Lower leg skin (tissue), 4 donors: Measurements from ENCODE around the gene CD247. TPM values are rescaled to one million over a fixed set of nuclear protein-coding genes. Genes with fewer than 3 reads are reported as not detected.

Experiments used
- DNase-seq, 2 donors: peaks; one replicate each; pipeline ENCODE4 v3.0.0-alpha.2; 2019; ENCODE audit warnings: low spot score in 2 of 2
- H3K4me3 ChIP-seq: fragments of 200-600 bp; sonication (generic); 2 replicates; pipeline ENCODE4 v1.5.1; 2017; ENCODE audit warnings: mild to moderate bottlenecking, low read depth; ENCODE audit not compliant: poor library complexity, severe bottlenecking
- POLR2A ChIP-seq, 2 donors: fragments of 450-650 bp; IDR thresholded peaks; one replicate each; pipeline ENCODE4 v1.6.1; 2016 to 2017; ENCODE audit warnings: antibody characterized with exemption in 2 of 2, mild to moderate bottlenecking in 1 of 2, moderate library complexity in 1 of 2
- WGBS, 2 donors: methylation state at CpG; one replicate each; pipeline ENCODE4 v1.1.5; 2018; 5-methylcytosine and 5-hydroxymethylcytosine counted together
- intact Hi-C: fragments of 100-400 bp; cut with DNase I; formaldehyde crosslinking; loops from one replicate; pipeline ENCODE4 v1.15.0; 2023; ENCODE audit warnings: low total_unique reads
- total RNA-seq, 4 donors: library from RNA; depleted of rRNA; stranded (reverse); fragments of >200 nt; gene quantifications; one replicate each; pipeline ENCODE4 v1.1.0, GENCODE V29; 2016
- TF ChIP-seq, protein P1 (sequence below), 3 donors: fragments of 450-650 bp; IDR thresholded peaks; one replicate each; pipeline ENCODE4 v1.5.1; 2016; ENCODE audit warnings: antibody characterized with exemption in 3 of 3, mild to moderate bottlenecking in 3 of 3, moderate library complexity in 2 of 3

The CD247 gene
- total RNA-seq, 4 donors from 2014 or later: 0.27 to 0.61 (median 0.58) TPM; not detected in 1

DNA sequence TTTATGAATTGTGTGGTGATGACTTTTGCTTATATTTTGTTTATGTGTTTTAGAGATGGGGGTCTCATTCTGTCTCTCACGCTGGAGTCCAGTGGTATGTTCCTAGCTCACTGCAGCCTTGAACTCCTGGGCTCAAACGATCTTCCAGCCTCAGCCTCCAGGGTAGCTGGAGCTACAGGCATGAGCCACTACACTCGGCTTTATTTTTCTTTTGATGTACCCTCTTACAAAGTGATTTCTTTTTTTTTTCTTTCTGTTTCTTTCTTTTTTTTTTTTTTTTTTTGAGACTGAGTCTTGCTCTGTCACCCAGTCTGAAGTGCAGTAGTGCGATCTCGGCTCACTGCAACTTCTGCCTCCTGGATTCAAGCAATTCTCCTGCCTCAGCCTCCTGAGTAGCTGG lies 46.8 kb downstream of the CD247 start:
- no peak for DNase-seq

DNA sequence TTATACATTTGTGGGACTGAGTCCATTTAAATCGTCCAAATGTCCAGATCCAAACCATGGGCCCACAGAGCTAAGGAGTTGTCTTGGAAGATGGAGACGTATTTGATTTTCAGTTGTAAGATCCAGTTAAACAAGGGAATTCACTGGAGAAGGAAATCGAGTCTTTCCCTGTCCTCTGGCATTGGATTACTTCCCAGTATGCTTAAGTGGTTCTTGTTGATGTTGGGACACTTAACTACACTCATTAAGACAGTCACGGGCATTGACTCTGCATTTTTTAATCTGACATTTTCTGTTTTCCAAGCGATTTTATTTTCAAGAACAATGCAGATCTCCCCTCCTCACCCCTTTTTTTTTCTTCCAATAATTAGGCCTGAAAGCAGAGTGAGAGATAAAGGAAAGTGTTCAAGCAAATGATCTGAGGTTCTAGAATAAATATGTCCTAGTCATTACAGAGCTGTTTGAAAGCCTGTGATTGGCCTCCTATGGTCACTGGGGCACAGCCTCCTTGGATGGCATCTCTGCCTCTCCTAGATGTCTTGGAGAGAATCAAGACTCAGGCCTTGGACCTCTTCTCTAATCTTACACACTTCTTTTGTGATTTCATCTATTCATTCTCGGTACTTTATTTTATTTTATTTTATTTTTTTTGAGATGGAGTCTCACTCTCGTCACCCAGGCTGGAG lies 48.9 kb downstream of the CD247 start:
- WGBS, 2 donors: 71 to 76% methylated on average over 7 of the region's 7 CpGs
- TF ChIP-seq POLR2A (IDR thresholded peaks at IDR 0.05): no peak
- TF ChIP-seq, protein P1, sequence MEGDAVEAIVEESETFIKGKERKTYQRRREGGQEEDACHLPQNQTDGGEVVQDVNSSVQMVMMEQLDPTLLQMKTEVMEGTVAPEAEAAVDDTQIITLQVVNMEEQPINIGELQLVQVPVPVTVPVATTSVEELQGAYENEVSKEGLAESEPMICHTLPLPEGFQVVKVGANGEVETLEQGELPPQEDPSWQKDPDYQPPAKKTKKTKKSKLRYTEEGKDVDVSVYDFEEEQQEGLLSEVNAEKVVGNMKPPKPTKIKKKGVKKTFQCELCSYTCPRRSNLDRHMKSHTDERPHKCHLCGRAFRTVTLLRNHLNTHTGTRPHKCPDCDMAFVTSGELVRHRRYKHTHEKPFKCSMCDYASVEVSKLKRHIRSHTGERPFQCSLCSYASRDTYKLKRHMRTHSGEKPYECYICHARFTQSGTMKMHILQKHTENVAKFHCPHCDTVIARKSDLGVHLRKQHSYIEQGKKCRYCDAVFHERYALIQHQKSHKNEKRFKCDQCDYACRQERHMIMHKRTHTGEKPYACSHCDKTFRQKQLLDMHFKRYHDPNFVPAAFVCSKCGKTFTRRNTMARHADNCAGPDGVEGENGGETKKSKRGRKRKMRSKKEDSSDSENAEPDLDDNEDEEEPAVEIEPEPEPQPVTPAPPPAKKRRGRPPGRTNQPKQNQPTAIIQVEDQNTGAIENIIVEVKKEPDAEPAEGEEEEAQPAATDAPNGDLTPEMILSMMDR (IDR thresholded peaks at IDR 0.05): no peak
- intact Hi-C loops: no loop called here
- no peak overlapping the region for H3K4me3 ChIP-seq
- no peak for DNase-seq

More for the DNA sequence above, 46.8 kb downstream of the CD247 start:
- intact Hi-C loops: no loop called here
- WGBS, 2 donors: 86 to 90% methylated on average over 5 of the region's 5 CpGs
- no peak overlapping the region for H3K4me3 ChIP-seq
- TF ChIP-seq, protein P1 (IDR thresholded peaks at IDR 0.05): no peak
- no peak for TF ChIP-seq POLR2A (IDR thresholded peaks at IDR 0.05)

GRCh38 chr1:167467752-167468151 lies 50.6 kb downstream of the CD247 start:
- no peak for DNase-seq
- intact Hi-C loops: no loop called here
- no peak overlapping the region for H3K4me3 ChIP-seq
- TF ChIP-seq POLR2A (IDR thresholded peaks at IDR 0.05): no peak
- TF ChIP-seq, protein P1 (IDR thresholded peaks at IDR 0.05): no peak
- WGBS, 2 donors: 74 to 77% methylated on average over 9 of the region's 9 CpGs

DNA sequence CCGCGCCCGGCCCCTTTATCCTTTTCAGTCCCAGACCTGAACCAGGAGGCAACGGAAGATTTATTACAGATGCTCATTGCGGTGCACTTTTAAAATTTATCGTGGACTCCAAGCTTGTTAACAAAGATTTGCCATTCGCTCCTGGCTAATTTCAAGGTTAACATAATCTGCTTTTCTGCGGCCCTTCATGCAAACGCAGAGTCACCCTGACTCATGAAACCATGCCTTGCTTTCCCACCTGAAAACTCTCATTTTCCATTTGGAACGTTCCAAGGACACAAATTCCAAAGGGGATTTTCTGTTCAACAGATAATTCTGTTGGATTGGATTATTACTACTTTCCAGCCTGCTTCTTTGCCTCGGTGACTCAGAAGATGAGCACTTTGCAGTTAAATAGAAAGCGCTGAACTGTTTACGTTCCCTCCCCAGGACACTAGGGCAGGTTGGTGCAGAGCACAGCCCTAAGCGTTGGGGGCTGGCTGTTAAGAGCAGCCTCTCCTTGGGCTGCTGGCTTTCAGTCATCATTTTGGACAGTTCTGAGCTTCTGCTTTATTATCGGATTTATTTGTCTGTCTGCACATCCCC lies 51.1 kb downstream of the CD247 start:
- no peak for TF ChIP-seq POLR2A (IDR thresholded peaks at IDR 0.05)
- TF ChIP-seq, protein P1 (IDR thresholded peaks at IDR 0.05): no peak
- no peak for DNase-seq
- 73% methylated on average over 15 of the region's 15 CpGs for WGBS, 2 donors
- intact Hi-C loops: no loop called here
- no peak overlapping the region for H3K4me3 ChIP-seq

GRCh38 chr1:167465743-167466142 lies 52.6 kb downstream of the CD247 start:
- 60 to 62% methylated on average over 1 of the region's 1 CpG for WGBS, 2 donors

More at GRCh38 chr1:167465743-167466142, 52.6 kb downstream of the CD247 start:
- intact Hi-C loops: no loop called here
- no peak for TF ChIP-seq POLR2A (IDR thresholded peaks at IDR 0.05)
- TF ChIP-seq, protein P1 (IDR thresholded peaks at IDR 0.05): no peak
- no peak overlapping the region for H3K4me3 ChIP-seq
- DNase-seq: no peak
